Hepatocyte (in vitro differentiated cells): ENCODE measurements around the gene TTC12. TPM values are rescaled to one million over a fixed set of nuclear protein-coding genes. Genes with fewer than 3 reads are reported as not detected.

Experiments
- DNase-seq: peaks from one replicate; pipeline ENCODE4 v3.0.0-alpha.2; 2016; ENCODE audit warnings: low spot score
- H2AFZ ChIP-seq: fragments of 200-600 bp; sonication (generic); 2 replicates; pipeline ENCODE4 v1.6.0; 2016; ENCODE audit warnings: antibody characterized with exemption, mild to moderate bottlenecking
- H3K27ac ChIP-seq: fragments of 200-600 bp; sonication (generic); 2 replicates; pipeline ENCODE4 v1.5.1; 2016; ENCODE audit warnings: mild to moderate bottlenecking
- H3K27me3 ChIP-seq: fragments of 200-600 bp; sonication (generic); 2 replicates; pipeline ENCODE4 v1.6.1; 2016
- H3K36me3 ChIP-seq: fragments of 200-600 bp; sonication (generic); replicated peaks from 2 replicates; pipeline ENCODE4 v1.5.1; 2016; ENCODE audit warnings: low read depth; ENCODE audit not compliant: insufficient read depth
- H3K4me1 ChIP-seq: fragments of 200-600 bp; sonication (generic); 2 replicates; pipeline ENCODE4 v1.5.1; 2016; ENCODE audit warnings: mild to moderate bottlenecking, moderate library complexity; ENCODE audit not compliant: insufficient read depth
- H3K4me2 ChIP-seq: fragments of 200-600 bp; sonication (generic); 2 replicates; pipeline ENCODE4 v1.6.0; 2016
- H3K4me3 ChIP-seq: fragments of 200-600 bp; sonication (generic); 2 replicates; pipeline ENCODE4 v1.5.1; 2016; ENCODE audit warnings: mild to moderate bottlenecking
- H3K79me2 ChIP-seq: fragments of 200-600 bp; sonication (generic); 2 replicates; pipeline ENCODE4 v1.6.0; 2017; ENCODE audit warnings: mild to moderate bottlenecking
- H3K9me2 ChIP-seq: fragments of 200-600 bp; sonication (generic); replicated peaks from 2 replicates; pipeline ENCODE4 v1.6.0; 2017; ENCODE audit warnings: mild to moderate bottlenecking; ENCODE audit not compliant: insufficient read depth
- H3K9me3 ChIP-seq: fragments of 200-600 bp; sonication (generic); 2 replicates; pipeline ENCODE4 v1.5.1; 2016; ENCODE audit warnings: low read depth, mild to moderate bottlenecking
- H4K20me1 ChIP-seq: fragments of 200-600 bp; sonication (generic); 2 replicates; pipeline ENCODE4 v1.6.0; 2016; ENCODE audit warnings: mild to moderate bottlenecking; ENCODE audit not compliant: insufficient read depth, poor library complexity, severe bottlenecking
- EZH2 ChIP-seq: fragments of 200-600 bp; sonication (generic); IDR thresholded peaks from 2 replicates; pipeline ENCODE4 v1.6.1; 2016; ENCODE audit warnings: antibody characterized with exemption, mild to moderate bottlenecking, borderline replicate concordance
- EZH2phosphoT487 ChIP-seq: fragments of 200-600 bp; sonication (generic); IDR thresholded peaks from one replicate; pipeline ENCODE4 v1.6.1; 2018; ENCODE audit warnings: antibody characterized with exemption, mild to moderate bottlenecking, low read depth, moderate library complexity; ENCODE audit not compliant: unreplicated experiment, severe bottlenecking
- WGBS: methylation state at CpG from one replicate; pipeline ENCODE4 v1.1.6; 2016; ENCODE audit warnings: low lambda C conversion rate; ENCODE audit errors: missing lambda C conversion rate; 5-methylcytosine and 5-hydroxymethylcytosine counted together
- polyA plus RNA-seq: library from polyadenylated mRNA; unstranded; fragments of >200 nt; fragmentation: Nextera tagmentation; extraction: Ambion mirVana; gene quantifications from 2 replicates; pipeline ENCODE4 v1.2.1, GENCODE V29; 2016
- total RNA-seq: library from RNA; depleted of rRNA; stranded (reverse); fragments of >200 nt; gene quantifications from 2 replicates; pipeline ENCODE4 v1.2.3, GENCODE V29; 2014
- TF ChIP-seq, protein P1 (sequence below): fragments of 200-600 bp; sonication (generic); IDR thresholded peaks from 2 replicates; pipeline ENCODE4 v1.5.1; 2016; ENCODE audit warnings: antibody characterized with exemption, mild to moderate bottlenecking; ENCODE audit not compliant: poor library complexity

TTC12 gene
- total and polyA plus RNA-seq, 2 experiments from 2014 or later: 9.2 to 12.4 TPM

- no peaks in the 10 kb centered on the region for H3K36me3 ChIP-seq
- H3K9me2 ChIP-seq: no peaks in the 10 kb centered on the region
- H3K4me3 ChIP-seq: no peak overlapping the region
- no peak overlapping the region for H3K4me2 ChIP-seq
- H4K20me1 ChIP-seq: no peaks in the 10 kb centered on the region
- peaks cover 3% of the 10 kb centered on the region for H3K4me1 ChIP-seq
- no peaks in the 10 kb centered on the region for H3K27me3 ChIP-seq
- no peak overlapping the region for H2AFZ ChIP-seq
- TF ChIP-seq EZH2 (no peak), EZH2phosphoT487 (no peak)
- TF ChIP-seq, protein P1, sequence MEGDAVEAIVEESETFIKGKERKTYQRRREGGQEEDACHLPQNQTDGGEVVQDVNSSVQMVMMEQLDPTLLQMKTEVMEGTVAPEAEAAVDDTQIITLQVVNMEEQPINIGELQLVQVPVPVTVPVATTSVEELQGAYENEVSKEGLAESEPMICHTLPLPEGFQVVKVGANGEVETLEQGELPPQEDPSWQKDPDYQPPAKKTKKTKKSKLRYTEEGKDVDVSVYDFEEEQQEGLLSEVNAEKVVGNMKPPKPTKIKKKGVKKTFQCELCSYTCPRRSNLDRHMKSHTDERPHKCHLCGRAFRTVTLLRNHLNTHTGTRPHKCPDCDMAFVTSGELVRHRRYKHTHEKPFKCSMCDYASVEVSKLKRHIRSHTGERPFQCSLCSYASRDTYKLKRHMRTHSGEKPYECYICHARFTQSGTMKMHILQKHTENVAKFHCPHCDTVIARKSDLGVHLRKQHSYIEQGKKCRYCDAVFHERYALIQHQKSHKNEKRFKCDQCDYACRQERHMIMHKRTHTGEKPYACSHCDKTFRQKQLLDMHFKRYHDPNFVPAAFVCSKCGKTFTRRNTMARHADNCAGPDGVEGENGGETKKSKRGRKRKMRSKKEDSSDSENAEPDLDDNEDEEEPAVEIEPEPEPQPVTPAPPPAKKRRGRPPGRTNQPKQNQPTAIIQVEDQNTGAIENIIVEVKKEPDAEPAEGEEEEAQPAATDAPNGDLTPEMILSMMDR: no peak
- H3K27ac ChIP-seq: no peak overlapping the region
- no peak for DNase-seq
- H3K79me2 ChIP-seq: no peaks in the 10 kb centered on the region
- H3K9me3 ChIP-seq: no peaks in the 10 kb centered on the region
- WGBS: 86% methylated on average over 3 of the region's 3 CpGs
These were observed 58.9 kb downstream of the TTC12 start for GRCh38 chr11:113373306-113373705.

- Histone ChIP-seq H3K79me2 (no peaks in the 10 kb centered on the region), H3K4me2 (peak overlapping the region; percentile 66), H3K9me3 (no peaks in the 10 kb centered on the region), H4K20me1 (no peaks in the 10 kb centered on the region), H3K27me3 (no peaks in the 10 kb centered on the region), H3K9me2 (no peaks in the 10 kb centered on the region), H2AFZ (no peak overlapping the region), H3K27ac (no peak overlapping the region), H3K36me3 (no peaks in the 10 kb centered on the region), H3K4me1 (peaks cover 3% of the 10 kb centered on the region), H3K4me3 (no peak overlapping the region)
- 36% methylated on average over 10 of the region's 10 CpGs for WGBS
- DNase-seq: no peak
- TF ChIP-seq, protein P1: no peak
- TF ChIP-seq EZH2: no peak
- no peak for TF ChIP-seq EZH2phosphoT487
These were observed 59.7 kb downstream of the TTC12 start for GRCh38 chr11:113373981-113374560.

DNA sequence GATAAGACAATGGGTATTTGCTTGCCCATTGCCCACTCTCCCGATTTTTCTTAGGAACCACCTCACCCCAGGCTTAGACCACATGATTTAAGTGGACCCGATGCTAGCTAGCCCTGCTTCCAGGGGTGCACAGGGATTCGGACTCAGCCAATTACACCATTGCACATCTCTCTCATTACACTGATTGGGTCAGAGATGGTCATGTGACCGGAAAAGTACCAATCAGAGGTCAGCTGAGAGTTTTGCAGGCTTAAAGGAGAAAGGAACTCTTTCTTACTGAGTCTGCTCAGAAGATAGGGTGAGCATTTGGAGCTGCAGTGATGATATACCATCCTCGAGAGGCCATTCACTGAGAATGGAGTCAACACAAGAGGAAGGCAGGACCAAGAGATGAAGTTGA is 61.0 kb downstream of the TTC12 start:
- TF ChIP-seq EZH2phosphoT487 (no peak), EZH2 (no peak)
- TF ChIP-seq, protein P1: no peak
- WGBS: 93% methylated on average over 5 of the region's 5 CpGs

More for the DNA sequence above, 61.0 kb downstream of the TTC12 start:
- Histone ChIP-seq H4K20me1 (no peaks in the 10 kb centered on the region), H3K79me2 (no peaks in the 10 kb centered on the region), H2AFZ (no peak overlapping the region), H3K9me3 (no peaks in the 10 kb centered on the region), H3K36me3 (no peaks in the 10 kb centered on the region), H3K27ac (no peak overlapping the region), H3K27me3 (no peaks in the 10 kb centered on the region), H3K4me3 (no peak overlapping the region), H3K4me1 (peaks cover 3% of the 10 kb centered on the region), H3K4me2 (no peak overlapping the region), H3K9me2 (no peaks in the 10 kb centered on the region)
- no peak for DNase-seq
